GM19193 (cell line): ENCODE measurements around the gene ITGA8.

Experiments
- POLR2A ChIP-seq: IDR thresholded peaks from 4 replicates; pipeline ENCODE4 v1.6.1; 2011; ENCODE audit not compliant: insufficient read depth, insufficient read length; ENCODE audit errors: extremely low read depth

The ITGA8 gene

DNA sequence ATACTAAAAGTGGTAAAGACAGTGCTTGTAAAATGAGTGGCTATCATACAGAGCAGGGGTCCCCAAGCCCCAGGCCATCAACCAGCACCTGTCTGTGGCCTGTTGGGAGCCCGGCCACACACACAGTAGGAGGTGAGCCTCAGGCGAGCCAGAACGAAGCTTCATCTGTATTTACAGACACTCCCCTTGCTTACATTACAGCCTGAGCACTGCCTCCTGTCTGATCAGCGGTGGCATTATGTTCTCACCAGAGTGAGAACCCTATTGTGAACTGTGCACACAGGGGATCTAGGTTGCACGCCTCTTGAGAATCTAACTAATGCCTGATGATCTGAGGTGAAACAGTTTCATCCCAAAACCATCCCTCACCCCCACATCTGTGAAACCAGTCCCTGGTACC lies 58.7 kb downstream of the ITGA8 start:
- TF ChIP-seq POLR2A, result no peak

DNA sequence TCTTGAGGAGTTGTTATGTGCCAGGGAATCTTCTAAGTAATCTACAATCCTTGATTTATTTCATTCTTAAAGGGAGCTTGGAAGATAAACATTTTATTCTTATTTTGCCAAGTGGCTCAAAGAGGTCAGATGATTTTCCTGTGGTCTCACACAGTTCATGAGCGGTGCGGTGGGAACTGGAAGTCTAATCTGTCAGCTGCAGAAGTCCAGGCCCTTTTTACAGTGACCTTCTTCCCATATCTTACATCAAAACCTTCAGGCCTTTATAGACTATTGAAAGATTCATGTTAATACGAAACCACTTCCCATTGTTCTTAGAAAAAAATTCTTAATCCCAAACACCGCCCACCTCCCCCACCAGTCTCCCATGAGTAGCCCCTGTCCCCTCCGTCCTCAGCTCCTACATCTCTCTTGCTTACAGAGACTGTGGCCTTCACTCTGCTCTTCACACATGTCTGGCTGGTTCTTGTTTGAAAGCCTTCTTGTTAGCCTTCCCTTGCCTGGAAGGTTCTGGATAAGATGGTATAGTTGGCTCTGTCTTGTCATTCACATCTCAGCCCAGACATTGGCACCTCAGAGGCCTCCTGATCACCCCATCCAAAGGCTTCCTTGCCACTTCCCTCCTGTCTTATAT lies 61.5 kb downstream of the ITGA8 start:
- TF ChIP-seq POLR2A, result no peak

DNA sequence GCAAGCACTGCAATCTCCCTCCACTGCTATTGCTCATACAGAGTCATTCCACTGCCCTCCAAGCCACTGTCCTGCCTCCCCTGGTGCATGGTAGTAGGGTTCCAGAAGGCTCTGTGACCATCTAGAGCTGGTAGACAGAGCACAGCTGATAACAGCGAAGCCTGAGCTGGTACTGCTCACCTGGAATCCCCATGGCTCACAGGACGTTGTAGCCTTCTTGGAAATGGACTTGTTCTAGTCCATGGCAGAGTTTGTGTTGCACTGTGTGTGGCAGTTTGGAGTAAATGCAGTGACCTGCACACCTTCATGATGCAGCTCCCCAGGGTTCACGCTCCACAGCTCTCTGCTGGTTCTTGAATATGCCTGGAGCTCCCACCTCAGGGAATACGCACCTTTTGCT lies 67.0 kb downstream of the ITGA8 start:
- TF ChIP-seq POLR2A, result no peak

DNA sequence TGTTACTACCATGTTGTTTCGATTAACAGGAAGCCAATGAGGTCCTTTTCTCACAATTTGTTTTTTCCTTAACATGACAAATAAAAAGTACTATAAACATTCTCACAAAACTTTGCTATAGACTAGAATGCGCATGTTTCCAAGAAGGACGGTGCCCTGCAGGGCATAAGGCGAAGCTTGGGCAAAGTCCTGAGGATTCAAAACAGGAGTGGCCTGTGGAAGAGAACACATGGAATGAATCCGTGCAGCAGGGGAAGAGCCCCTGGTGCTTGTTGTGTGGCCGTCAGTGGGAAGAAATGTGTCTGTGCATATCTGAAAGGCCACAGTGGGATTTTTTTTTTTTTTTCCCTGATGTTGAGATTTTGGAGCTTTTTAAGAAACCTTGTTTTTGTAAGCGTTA lies 67.6 kb downstream of the ITGA8 start:
- TF ChIP-seq POLR2A, result no peak

DNA sequence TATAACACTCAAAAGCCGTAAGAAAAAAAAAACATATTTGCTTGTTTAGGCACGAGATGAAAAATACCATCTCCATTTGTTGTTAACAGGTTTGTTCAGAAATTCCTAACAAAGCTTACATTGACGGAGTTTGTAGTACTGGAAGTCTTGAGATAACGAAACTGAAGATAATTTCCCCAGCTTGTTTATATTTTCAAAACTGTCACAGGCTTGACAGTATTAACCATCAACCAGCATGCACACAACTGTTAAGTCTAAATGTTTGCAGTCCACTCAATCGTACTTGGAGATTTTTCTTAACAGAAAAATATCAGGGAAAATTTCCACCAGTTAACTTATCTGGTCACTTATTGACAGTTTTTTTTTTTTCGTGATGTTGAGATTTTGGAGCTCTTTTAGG lies 68.5 kb downstream of the ITGA8 start:
- no peak for TF ChIP-seq POLR2A

DNA sequence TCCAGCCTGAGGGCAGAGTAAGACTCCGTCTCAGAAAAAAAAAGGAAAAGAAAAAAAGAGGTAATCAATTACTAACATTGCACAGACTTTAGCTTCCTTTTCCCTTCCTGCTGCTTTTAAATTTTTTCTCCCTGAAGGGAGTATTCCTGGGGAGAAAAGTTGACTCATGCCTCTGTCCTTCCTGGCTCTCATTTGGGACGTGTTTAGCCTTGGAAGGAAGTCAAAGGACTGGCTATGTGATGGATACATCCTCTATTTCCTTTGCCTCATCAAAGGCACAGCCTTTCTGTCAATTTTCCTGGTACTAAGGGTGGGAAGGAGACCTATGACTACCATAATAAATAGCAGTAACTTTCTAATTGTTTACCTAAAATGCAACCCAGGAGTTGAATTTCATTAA lies 77.6 kb downstream of the ITGA8 start:
- no peak for TF ChIP-seq POLR2A

DNA sequence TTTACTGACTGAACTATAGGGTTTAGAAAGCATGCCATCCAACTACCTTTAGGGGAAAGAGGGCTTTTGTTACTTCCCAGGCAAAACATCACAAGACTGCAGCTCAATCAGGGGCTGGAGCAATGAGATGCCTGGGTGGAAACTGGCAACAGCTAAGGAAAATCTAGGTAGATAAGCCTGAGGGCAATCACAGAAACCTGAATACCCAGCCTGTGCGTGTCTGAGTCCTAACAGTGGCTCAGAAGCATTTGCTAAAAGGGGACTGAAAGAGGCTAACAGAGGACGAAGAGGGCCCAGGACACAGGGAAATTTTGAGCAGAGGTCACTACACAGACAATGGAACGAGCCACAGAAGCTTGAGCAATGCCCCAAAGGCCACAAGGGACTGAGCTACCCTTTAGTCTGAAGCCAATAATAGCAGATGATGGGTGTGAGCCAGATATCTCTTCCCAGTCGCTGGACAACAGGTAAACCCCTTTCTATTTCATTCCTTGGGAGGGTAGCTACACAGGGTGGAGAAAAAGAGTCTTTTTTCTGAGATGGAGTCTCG lies 79.1 kb downstream of the ITGA8 start:
- TF ChIP-seq POLR2A, result no peak

DNA sequence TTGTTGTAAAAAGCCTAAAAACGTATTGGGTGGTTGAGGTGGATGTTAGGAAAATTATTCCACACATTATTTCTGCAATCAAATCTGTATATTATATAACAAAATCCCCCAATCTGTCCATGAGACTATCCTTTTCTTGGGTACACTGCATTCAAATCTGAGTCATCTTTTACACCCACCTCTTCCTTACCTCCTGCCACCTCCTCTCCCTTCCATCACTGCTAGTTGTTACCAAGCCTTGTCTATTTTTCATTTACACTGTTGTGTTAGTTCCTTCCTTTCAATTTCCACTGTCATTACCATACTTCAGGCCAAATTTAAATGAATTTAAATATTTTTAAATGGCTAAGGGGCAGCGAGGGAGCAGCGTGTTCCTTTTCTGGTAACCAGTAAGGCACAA lies 83.3 kb downstream of the ITGA8 start:
- no peak for TF ChIP-seq POLR2A

DNA sequence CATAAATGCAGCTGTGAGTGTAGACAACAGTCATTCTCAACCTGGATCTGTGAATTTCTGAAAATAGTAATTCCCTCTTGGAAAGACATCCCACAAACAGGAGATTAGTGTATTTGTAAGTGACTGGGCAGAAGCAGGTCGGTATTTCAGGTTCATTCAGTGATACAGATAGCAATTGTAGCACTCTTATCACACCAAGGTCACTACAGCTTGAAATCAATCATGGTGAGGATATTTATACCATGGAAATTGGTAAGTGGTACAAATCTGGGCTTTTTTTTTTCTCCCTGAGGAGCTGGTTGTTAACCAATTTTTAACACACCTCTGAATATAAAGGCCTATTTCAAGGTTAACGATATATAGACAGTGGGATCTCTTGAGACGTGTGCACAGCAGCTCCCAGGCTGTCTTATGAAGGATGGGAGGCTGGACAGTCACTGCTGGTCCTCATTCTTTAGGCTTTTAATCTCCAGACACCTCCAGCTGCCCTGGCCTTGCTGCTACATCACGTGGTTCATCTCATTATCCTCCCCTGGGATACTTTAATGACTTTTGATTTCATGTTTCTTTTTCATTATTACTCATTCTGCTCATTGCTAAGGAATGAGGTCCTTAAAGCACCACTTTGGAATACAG lies 87.1 kb downstream of the ITGA8 start:
- TF ChIP-seq POLR2A, result no peak

DNA sequence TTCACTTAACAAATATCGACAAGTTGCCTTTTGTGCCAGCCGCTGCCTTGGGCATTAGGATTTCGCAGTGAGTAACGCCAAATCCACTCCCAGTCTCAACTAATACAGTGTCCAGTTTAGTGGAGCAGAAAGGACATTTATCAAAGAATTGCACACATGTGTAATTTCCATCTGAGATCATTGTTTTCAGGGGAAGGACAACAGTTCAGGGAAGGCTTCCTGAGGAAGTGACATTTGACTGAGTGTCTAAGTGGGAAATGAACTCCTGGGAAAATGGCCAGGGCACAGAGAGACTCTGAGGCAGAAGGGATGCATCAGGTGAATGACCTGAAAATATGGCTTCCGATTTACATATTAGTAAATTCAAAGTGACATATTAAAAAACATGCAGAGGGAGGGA lies 89.4 kb downstream of the ITGA8 start:
- no peak for TF ChIP-seq POLR2A

DNA sequence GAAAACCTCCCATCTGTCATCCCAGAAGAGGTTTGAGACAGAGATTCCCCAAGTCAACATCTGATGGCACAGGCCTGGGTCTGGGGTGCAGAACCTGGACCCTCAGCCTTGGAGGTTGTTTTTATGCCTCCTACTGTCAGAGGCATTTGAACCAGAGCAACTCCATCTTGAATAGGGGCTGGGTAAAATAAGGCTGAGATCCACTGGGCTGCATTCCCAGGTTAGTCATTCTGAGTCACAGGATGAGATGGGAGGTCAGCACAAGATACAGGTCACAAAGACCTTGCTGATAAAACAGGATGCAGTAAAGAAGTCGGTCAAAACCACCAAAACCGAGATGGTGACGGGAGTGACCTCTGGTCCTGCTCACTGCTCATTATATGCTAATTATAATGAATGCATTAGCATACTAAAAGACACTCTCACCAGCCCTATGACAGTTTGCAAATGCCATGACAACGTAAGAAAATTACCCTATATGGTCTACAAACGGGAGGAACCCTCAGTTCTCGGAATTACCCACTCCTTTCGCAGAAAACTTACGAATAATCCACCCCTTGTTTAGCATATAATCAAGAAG lies 92.0 kb downstream of the ITGA8 start:
- no peak for TF ChIP-seq POLR2A

DNA sequence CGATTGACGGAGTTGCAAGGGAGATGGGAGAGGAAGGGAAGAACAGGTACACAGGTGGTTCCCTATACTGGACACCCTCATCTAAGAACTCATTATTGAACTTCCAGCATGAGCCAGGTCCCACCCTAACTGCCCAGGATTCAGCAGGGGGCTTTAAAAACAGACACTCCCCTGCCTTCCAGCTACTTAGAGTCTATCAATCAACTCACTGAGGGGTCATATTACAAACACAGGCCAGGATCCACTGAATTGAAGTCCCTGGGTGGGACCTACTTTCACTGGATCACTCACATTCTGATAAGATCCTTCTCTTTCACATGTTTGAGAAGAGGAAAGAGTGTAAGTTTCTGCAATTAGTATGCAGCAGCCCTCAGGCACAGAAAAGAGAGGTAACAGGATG lies 92.8 kb downstream of the ITGA8 start:
- TF ChIP-seq POLR2A, result no peak

DNA sequence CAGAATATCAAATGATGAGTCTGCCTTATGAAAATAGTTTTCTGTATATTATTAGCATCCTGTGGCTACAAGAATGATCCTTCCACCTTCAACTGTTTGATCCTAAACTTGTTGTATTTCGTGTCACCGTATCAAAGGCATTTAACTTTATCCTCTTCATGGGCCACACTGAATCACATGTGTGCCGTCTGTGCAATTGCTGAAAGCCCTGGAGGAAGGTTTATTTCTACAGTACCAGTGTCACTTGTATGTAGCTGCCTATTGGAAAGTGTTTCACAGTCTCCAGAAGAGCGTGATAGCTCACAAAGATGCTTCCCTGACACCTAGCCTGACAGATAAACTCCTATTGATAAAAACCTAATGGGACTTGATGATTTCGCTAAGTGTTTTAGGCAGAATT lies 94.5 kb downstream of the ITGA8 start:
- TF ChIP-seq POLR2A, result no peak

DNA sequence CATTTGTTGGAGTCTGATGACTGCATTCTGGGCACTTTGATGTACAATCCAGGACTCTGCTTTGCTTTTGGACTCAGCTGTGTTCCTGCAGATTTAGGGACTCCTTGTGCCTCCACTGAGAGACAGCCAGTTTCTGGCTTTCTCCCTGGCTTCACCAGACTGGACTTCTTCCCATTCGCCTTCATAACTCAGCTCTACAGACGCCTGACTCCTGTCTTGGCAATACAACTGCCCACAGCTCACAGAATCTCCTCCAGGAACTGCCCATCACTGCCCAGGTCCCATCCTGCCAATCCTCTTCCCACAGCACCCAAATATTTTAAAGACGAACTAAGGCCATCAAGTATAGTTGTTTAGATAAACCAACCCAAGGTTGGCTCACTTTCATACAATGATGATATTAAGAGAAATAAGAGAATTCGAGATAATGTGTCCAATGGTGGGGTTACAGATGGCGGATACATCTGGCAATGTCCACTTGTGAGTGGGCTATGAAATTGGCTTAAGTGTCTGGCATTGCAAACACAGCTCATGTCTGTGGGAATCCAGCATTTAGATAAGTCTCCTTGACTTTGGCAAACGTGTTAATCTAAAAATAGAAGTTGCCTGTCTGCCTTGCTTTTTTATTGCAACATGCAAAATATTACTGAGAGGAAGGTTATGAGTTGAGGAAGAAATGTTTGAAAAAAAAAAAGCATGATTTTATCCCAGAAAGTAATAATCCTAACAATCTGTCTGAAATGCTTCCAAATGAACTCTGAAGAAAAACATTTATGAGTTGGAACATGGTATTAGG lies 95.1 kb downstream of the ITGA8 start:
- no peak for TF ChIP-seq POLR2A

DNA sequence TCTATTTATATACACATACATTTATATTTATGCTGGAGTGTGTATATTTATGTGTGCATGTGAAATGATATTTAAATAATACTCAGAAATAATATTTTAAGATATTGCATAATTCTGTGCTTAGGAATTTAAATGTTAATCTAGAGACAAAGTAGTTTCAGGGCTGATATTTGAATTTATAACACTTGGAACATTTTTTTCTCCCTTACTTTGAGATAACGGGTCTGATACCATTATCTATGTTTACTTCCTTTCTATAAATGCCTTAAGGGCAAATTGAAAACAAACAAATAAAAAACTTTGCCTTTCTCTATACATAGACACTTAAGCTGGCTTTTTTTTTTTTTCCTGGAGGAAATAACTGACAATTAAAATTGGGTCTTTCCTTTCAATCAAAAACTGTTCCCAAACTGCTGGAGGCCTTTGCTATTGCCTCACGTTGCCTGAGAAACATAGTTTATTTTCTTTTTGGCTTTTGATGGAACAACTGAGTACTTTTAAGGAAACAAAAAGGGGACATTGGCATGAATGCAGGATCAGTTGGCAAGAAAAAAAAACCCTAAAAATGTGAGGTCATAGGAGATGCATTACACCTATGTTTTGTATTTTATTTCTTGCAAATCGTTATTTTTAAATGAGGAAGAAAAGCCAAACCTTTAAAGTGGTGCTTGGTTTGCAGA lies 98.7 kb downstream of the ITGA8 start:
- TF ChIP-seq POLR2A, result no peak
